Measurements from ENCODE around the gene CCDC7. TPM values are rescaled to one million over a fixed set of nuclear protein-coding genes. Genes with fewer than 3 reads are reported as not detected.
A peak's percentile ranks its signal among the peaks of the same experiment; 100 is the strongest.

The CCDC7 gene
- total RNA-seq, 4 donors from 2014 or later: 8.2 to 30.5 (median 13.3) TPM

GRCh38 chr10:32413513-32413912 is 32.4 kb upstream of the CCDC7 start:
- Histone ChIP-seq H3K4me1 (no peaks in the 10 kb centered on the region), H3K27ac (peak overlapping the region in 1 of 4 donors; percentile 31), H3K36me3 (no peaks in the 10 kb centered on the region), H3K27me3 (no peaks in the 10 kb centered on the region), H3K4me3 (no peak overlapping the region), H3K9me3 (no peaks in the 10 kb centered on the region)
- no peak for DNase-seq
- no peak for TF ChIP-seq CTCF (IDR thresholded peaks at IDR 0.05)
- TF ChIP-seq POLR2A (IDR thresholded peaks at IDR 0.05): no peak

- Histone ChIP-seq H3K4me3 (no peak overlapping the region), H3K27me3 (no peaks in the 10 kb centered on the region), H3K36me3 (no peaks in the 10 kb centered on the region), H3K4me1 (no peaks in the 10 kb centered on the region), H3K27ac (no peak overlapping the region), H3K9me3 (no peaks in the 10 kb centered on the region)
- DNase-seq: no peak
- TF ChIP-seq POLR2A (IDR thresholded peaks at IDR 0.05): no peak
- no peak for TF ChIP-seq CTCF (IDR thresholded peaks at IDR 0.05)
These were observed 30.6 kb upstream of the CCDC7 start for GRCh38 chr10:32415361-32415760.

- no peak for DNase-seq
- H3K27ac ChIP-seq: peak overlapping the region in 2 of 4 donors; percentile 26 to 50
- H3K4me1 ChIP-seq: no peaks in the 10 kb centered on the region
- no peaks in the 10 kb centered on the region for H3K36me3 ChIP-seq
- no peak for TF ChIP-seq POLR2A (IDR thresholded peaks at IDR 0.05)
- TF ChIP-seq CTCF (IDR thresholded peaks at IDR 0.05): no peak
- H3K4me3 ChIP-seq: no peak overlapping the region
- no peaks in the 10 kb centered on the region for H3K9me3 ChIP-seq
- H3K27me3 ChIP-seq: no peaks in the 10 kb centered on the region
These were observed 27.9 kb upstream of the CCDC7 start for GRCh38 chr10:32417911-32418547.

- Histone ChIP-seq H3K27ac (peak overlapping the region in 1 of 4 donors; percentile 50), H3K4me1 (no peaks in the 10 kb centered on the region), H3K9me3 (no peaks in the 10 kb centered on the region), H3K36me3 (no peaks in the 10 kb centered on the region), H3K4me3 (no peak overlapping the region), H3K27me3 (no peaks in the 10 kb centered on the region)
- TF ChIP-seq POLR2A (IDR thresholded peaks at IDR 0.05): no peak
- no peak for TF ChIP-seq CTCF (IDR thresholded peaks at IDR 0.05)
- DNase-seq: no peak
These were observed 27.4 kb upstream of the CCDC7 start for GRCh38 chr10:32418572-32418971.

DNA sequence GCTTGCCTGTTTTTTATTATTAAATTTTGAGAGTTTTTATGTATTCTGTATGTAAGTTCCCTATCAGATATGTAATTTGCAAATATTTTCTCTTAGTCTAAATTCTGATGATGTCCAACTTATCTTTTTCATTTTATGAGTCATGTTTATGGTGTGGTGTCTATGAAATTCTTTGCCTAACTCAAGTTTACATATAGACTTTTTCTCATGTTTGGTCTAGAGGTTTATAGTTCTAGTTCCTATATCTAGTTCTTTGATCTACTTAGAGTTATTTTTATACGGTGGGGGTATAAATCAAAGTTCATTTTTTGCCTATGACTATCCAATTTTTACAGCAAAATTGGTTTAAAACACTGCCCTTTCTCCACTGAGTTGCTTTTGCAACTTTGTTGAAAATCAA is 26.3 kb upstream of the CCDC7 start:
- no peak overlapping the region for H3K4me3 ChIP-seq
- H3K36me3 ChIP-seq: no peaks in the 10 kb centered on the region
- DNase-seq: no peak
- H3K27ac ChIP-seq: no peak overlapping the region
- H3K27me3 ChIP-seq: no peaks in the 10 kb centered on the region
- no peaks in the 10 kb centered on the region for H3K4me1 ChIP-seq
- H3K9me3 ChIP-seq: no peaks in the 10 kb centered on the region
- TF ChIP-seq CTCF (IDR thresholded peaks at IDR 0.05) (no peak), POLR2A (IDR thresholded peaks at IDR 0.05) (no peak)

- no peaks in the 10 kb centered on the region for H3K27me3 ChIP-seq
- TF ChIP-seq POLR2A (IDR thresholded peaks at IDR 0.05) (no peak), CTCF (IDR thresholded peaks at IDR 0.05) (no peak)
- no peak overlapping the region for H3K27ac ChIP-seq
- H3K4me1 ChIP-seq: no peaks in the 10 kb centered on the region
- no peak for DNase-seq
- no peak overlapping the region for H3K4me3 ChIP-seq
- H3K36me3 ChIP-seq: no peaks in the 10 kb centered on the region
- H3K9me3 ChIP-seq: no peaks in the 10 kb centered on the region
These were observed 19.8 kb upstream of the CCDC7 start for GRCh38 chr10:32426186-32426585.

Measured in Peyer's patch (tissue), 4 donors.